GM12864 (cell line): ENCODE data around the gene ZSWIM6.

Experiments
- DNase-seq: peaks from one replicate; pipeline ENCODE4 v3.0.0-alpha.2; 2011; ENCODE audit warnings: low read depth
- H3K4me3 ChIP-seq: 2 replicates; pipeline ENCODE4 v1.5.1; 2011; ENCODE audit warnings: mild to moderate bottlenecking, low read depth, low read length, control low read depth
- TF ChIP-seq, protein P1 (sequence below): IDR thresholded peaks from 2 replicates; pipeline ENCODE4 v1.5.1; 2011; ENCODE audit warnings: low read depth, mild to moderate bottlenecking, moderate library complexity, low read length, control low read depth, inconsistent platforms; ENCODE audit errors: missing control alignments

ZSWIM6 gene

DNA sequence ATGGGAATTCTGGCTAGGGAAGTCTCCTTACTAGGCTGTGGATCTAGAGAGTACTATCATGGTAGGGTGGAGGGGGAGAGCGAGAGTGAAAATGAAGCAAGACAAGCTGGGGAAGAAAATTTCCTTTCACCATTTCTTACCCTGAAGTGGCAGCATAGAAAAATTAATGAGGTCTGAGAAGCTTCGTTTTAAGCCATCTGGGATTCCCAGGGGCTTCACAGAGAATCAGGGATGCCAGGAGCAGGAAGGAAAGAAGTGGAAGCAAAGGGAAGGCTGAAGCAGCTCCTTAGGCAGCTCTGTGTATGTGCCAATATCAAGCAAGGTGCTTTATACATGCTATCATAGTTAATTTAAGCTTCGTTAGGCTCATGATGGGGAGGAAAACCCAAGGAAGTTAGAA lies 169.9 kb downstream of the ZSWIM6 start:
- no peak for DNase-seq
- H3K4me3 ChIP-seq = no peak overlapping the region
- TF ChIP-seq, protein P1, sequence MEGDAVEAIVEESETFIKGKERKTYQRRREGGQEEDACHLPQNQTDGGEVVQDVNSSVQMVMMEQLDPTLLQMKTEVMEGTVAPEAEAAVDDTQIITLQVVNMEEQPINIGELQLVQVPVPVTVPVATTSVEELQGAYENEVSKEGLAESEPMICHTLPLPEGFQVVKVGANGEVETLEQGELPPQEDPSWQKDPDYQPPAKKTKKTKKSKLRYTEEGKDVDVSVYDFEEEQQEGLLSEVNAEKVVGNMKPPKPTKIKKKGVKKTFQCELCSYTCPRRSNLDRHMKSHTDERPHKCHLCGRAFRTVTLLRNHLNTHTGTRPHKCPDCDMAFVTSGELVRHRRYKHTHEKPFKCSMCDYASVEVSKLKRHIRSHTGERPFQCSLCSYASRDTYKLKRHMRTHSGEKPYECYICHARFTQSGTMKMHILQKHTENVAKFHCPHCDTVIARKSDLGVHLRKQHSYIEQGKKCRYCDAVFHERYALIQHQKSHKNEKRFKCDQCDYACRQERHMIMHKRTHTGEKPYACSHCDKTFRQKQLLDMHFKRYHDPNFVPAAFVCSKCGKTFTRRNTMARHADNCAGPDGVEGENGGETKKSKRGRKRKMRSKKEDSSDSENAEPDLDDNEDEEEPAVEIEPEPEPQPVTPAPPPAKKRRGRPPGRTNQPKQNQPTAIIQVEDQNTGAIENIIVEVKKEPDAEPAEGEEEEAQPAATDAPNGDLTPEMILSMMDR = no peak

DNA sequence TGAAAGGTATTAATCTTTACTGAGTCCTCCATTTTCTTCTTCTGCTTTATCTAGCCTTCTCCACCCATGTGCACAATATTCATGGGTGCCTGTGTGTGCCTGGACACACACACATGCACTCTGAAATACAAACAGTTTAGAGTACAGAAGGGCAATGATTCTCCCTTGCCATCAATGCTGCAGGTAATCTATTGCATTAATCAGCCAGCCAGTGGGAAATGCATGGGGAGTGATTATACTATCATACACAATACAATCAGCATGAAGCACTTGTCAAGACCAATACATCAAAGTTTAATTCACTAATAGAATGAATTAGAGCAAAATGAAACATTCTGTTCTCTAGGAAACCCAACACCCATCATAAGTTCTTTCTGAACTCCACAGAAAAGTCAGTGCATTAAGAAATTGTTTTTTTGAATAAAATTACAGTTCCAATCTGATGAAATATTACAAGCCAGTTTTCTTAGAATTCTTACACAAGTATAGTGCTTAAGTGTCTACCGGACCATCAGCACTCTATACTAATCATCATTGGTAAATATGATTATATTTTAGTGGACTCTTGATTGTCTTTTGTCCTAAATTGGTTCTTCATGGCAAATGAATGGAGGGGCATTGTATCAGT lies 172.2 kb downstream of the ZSWIM6 start:
- H3K4me3 ChIP-seq = no peak overlapping the region
- TF ChIP-seq, protein P1 = no peak
- no peak for DNase-seq

DNA sequence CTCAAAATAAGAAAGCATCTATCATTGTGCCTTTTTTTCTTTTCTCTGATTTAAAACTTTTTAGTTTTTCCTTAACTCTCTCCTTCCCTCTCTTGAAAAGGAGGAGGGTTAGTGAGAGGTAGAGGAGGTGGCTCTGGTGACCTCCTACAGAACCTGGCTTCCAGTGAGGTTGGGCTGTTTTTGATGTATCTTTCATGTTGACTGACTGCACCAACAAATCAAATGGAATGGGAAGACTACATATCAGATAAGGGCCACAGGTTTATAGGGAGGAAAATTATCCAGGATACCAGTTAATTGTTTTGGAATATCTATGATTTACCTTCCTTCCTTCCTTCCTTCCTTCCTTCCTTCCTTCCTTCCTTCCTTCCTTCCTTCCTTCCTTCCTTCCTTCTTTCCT lies 173.2 kb downstream of the ZSWIM6 start:
- no peak overlapping the region for H3K4me3 ChIP-seq
- no peak for DNase-seq
- TF ChIP-seq, protein P1 = no peak

DNA sequence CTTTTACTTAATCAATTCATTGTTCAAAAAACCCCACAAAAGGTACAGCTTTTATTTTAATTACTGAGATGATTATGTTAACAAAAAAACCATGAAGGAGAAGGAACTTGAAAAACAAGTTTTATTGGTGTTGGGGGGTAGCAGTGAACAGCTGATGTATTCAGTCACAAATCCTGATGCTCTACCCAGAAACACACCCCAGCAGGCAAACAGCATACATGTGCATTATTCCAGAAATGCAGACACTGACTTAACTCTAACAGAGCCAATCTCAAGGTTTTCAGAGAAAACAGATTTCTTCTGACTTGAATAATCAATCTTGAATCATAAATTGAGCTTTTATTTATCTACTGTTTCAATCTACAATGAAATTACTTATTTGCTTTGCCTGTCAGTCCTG lies 175.2 kb downstream of the ZSWIM6 start:
- no peak overlapping the region for H3K4me3 ChIP-seq
- TF ChIP-seq, protein P1 = no peak
- no peak for DNase-seq

DNA sequence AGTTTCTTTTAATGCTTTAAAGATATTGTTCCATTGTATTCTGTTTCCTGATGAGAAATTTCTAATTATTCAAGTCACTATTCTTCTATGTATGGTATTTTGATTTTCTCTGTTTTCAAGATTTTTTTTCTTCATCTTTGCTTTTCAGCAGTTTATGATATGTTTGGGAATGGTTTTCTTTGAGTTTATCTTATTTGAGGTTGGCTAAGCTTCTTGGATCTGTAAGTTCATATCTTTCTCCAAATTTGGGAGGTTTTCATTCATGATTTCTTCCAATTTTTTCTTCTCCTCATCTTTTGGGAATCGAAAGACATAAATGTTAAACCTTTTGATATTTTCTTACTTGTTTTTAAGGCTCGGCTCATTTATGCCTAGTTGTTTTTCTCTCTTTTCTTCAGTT lies 184.9 kb downstream of the ZSWIM6 start:
- H3K4me3 ChIP-seq = no peak overlapping the region
- DNase-seq = no peak
- TF ChIP-seq, protein P1 = no peak

DNA sequence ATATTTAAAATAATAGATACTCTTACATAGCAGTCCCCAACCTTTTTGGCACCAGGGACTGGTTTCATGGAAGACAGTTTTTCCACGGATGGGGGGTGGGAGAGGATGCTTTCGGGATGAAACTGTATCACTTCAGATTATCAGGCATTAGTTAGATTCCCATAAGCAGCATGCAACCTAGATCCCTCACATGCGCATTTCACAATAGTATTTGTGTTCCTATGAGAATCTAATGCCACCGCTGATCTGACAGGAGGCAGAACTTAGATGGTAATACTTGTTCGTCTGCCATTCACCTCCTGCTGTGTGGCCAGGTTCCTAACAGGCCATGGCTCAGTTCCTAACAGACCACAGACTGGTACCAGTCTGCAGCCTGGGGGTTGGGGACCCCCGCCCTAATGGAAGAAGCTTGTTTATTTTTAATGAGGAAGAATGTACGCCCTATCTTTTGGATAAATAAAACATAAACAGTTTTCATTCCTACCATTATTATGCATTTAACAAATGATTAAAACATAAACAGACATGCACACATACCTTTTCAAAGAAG lies 187.7 kb downstream of the ZSWIM6 start:
- no peak for DNase-seq
- TF ChIP-seq, protein P1 = no peak
- no peak overlapping the region for H3K4me3 ChIP-seq

DNA sequence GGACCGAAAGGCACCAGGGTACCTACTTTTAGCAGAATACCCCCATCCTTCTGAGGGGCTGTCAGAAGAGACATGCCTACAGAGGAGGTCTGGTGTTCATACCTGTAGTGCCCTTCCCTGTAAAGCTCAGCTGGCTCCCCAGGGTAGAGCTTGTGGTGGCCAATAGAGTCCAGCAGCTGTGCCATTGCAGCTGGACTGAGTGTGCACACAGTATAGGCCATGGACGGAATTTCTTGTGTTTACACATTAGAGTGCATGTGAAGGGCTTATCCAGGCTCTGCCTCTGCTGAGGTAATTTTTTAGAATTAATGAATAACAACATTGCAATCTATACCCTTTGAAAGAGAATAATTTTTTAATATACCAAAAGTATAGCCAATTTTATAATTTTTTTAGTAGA lies 191.0 kb downstream of the ZSWIM6 start:
- DNase-seq = no peak
- TF ChIP-seq, protein P1 = no peak
- no peak overlapping the region for H3K4me3 ChIP-seq
